ENCODE measurements around the gene SPDYE2. TPM values are rescaled to one million over a fixed set of nuclear protein-coding genes. Genes with fewer than 3 reads are reported as not detected.

Gene SPDYE2, protein sequence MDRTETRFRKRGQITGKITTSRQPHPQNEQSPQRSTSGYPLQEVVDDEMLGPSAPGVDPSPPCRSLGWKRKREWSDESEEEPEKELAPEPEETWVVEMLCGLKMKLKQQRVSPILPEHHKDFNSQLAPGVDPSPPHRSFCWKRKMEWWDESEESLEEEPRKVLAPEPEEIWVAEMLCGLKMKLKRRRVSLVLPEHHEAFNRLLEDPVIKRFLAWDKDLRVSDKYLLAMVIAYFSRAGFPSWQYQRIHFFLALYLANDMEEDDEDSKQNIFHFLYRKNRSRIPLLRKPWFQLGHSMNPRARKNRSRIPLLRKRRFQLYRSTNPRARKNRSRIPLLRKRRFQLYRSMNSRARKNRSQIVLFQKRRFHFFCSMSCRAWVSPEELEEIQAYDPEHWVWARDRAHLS
- total RNA-seq: 0.23 TPM

DNA sequence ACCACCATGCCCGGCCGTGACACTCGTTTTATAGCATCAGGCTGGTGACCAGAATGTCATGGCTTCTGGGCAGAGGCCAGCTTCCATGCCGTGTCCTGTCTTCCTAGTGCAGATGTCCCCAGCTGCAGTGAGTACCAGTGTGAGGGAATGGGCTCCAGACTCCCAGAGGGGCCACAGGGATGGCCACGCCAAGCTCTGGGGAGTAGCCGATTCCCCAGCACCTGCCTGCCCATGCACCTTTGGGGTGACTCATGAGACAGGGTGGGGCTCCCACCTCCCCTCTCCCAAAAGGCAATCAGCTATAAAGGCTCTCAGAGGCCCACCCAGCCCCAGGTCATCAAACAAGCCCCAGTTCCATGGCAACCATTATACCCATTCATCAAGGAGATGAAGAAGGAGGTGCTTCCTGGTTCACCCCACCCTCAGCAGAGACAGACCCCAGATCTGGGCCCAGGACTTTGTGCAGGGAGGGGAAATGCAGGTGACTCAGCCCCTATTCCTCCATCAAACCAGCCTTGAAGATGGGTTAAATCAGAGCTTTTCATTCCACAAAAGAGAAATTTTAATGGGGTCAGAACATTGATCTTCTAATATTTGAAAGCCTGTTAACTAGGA, at the start of gene SPDYE2:
Gene SPDYE2, plus strand, starts transcription at position 419 of the 615 bp plus-strand sequence. CDS start 2,030 bp downstream, outside the sequence.

DNA sequence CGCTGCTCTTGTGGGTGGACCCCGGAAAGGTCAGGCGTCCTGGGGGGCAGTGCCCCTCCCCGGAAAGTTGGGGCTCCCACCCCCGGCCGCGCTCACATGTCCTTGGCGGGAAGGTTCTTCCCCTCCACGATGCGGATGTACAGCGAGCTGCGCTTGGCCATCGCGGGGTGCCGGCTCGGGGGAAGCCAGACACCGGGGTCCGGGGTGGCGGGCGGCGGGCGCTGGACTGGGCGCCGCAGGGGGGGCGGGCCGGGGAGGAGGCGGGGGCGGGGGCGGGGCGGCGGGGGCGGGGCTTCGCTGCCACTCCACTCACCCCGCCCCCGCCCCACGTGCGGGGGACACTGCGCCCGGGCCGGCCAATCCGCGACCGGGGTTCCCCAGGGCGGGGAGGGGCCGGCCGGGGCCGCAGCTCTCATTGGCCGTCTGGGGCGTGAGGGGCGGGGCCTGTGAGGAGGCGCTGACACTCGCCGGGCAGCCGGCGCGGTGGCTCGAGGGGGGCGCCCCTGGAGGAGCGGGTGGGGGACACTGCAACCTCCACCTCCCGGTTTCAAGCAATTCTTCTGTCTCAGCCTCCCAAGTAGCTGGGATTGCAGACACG, 33.4 kb upstream of the SPDYE2 start, which contains the start of gene RASA4B:
Gene RASA4B, minus strand, starts transcription at position 228 of the 598 bp plus-strand sequence. Its CDS starts 67 bp downstream, at position 161.

DNA sequence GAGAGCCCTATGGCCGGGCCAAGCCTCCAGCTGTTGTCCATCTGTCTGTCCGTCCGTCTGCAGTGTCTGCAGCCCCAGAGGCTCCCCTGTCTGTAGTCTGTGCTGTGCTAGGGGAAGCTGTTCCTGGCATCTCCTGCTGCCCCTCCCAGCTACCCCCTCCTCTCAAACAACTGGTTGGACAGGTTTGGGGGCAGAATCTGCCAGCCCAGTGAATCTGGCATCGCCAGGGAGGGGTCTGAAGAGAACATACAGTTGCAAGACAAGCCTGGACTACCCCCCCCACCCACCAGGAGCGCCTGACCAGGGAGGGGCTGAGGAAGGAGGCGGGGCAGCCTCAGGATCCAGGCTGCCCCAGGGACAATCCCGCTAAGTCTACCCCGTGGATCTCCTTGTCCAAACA, 7.4 kb upstream of the SPDYE2 start, which contains the start of gene UPK3BL2:
Gene UPK3BL2, minus strand, starts transcription at position 101 of the 400 bp plus-strand sequence. Its CDS starts 60 bp downstream, at position 41.

DNA sequence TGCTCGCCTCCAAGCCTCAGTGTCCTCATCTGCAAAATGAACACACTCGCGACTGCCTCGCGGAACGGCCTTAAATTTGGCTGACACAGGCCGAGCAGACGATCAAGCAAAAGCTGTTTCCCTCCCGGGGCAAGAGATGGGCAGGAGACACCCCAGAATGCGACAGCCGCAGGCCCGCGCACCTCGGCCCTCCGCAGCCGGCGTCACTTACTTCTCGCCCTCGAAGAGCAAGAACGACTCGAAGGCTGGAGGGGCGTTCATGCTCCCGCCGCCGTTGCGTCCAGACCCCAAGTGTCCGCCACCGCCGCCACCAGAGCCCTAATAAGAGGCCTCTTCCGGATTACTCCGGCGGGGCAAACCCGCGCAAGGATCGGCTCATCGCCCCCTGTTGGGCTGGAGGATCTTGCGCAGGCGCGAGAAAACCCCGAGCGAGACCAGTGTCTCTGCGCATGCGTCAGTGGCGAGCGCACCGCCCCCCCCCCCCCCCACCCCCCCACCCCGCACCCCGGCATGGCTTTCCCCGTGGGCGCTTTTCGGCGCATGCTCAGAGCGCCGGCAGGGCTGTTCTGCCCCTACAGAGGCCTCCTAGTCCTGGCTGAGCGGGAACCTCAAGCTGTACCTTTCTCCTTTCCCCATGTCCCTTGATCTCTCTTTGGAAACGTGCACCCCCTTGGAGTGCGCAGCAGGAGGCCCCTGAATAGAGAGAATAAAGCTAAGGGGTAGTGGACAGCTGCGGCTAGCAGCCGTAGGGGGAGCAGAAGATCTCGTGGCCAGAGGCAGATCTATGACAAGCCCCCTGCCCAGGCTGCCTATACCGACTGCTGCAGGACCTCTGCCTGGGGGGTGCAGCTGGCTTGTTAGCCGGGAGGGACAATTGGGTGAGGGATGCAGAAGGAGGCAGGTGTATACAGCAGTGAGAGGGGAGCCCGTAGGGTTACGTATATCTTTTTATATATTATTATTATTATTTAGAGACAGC, 21.5 kb downstream of the SPDYE2 start, which contains the start of gene POLR2J3:
Gene POLR2J3, minus strand, starts transcription at position 323 of the 979 bp plus-strand sequence. Its CDS starts 62 bp downstream, at position 261.

Other genes with a start within 250 kb of the SPDYE2 start
- not detected for gene SPDYE6, start 194.8 kb upstream of the SPDYE2 start, total RNA-seq
- 21.2 TPM for gene PRKRIP1, start 154.9 kb upstream of the SPDYE2 start, total RNA-seq
- gene ORAI2, start 117.7 kb upstream of the SPDYE2 start, total RNA-seq: 45.4 TPM
- gene ALKBH4, start 86.4 kb upstream of the SPDYE2 start, total RNA-seq: 13.6 TPM
- gene LRWD1, start 86.2 kb upstream of the SPDYE2 start, total RNA-seq: 44.5 TPM
- gene POLR2J, start 72.3 kb upstream of the SPDYE2 start, total RNA-seq: 13.1 TPM
- 17.1 TPM for gene RASA4B, start 33.4 kb upstream of the SPDYE2 start, total RNA-seq
- gene UPK3BL2, start 7.5 kb upstream of the SPDYE2 start, total RNA-seq: 2.8 TPM
- 34.4 TPM for gene POLR2J3, start 21.4 kb downstream of the SPDYE2 start, total RNA-seq
- gene RASA4, start 65.5 kb downstream of the SPDYE2 start, total RNA-seq: 56.5 TPM
- 28.8 TPM for gene UPK3BL1, start 91.6 kb downstream of the SPDYE2 start, total RNA-seq
- not detected for gene SPDYE2B, start 99.1 kb downstream of the SPDYE2 start, total RNA-seq
- 5.3 TPM for gene POLR2J2, start 120.4 kb downstream of the SPDYE2 start, total RNA-seq
- 20.3 TPM for gene FAM185A, start 197.8 kb downstream of the SPDYE2 start, total RNA-seq